MG63 (cell line): ENCODE data around the gene PLAGL1. TPM values are rescaled to one million over a fixed set of nuclear protein-coding genes. Genes with fewer than 3 reads are reported as not detected.

Source experiments
- DNase-seq: peaks from one replicate; pipeline ENCODE4 v3.0.0-alpha.2; 2020
- H3K27me3 ChIP-seq: fragments of 250-450 bp; sonication (Bioruptor Pico); 2 replicates; pipeline ENCODE4 v1.5.1; 2020; ENCODE audit warnings: mild to moderate bottlenecking, moderate library complexity
- H3K36me3 ChIP-seq: fragments of 250-450 bp; sonication (Bioruptor Pico); 2 replicates; pipeline ENCODE4 v1.5.1; 2020; ENCODE audit warnings: mild to moderate bottlenecking, moderate library complexity
- H3K4me3 ChIP-seq: fragments of 250-450 bp; sonication (Bioruptor Pico); 2 replicates; pipeline ENCODE4 v1.5.1; 2020; ENCODE audit warnings: mild to moderate bottlenecking, moderate library complexity
- H3K9me3 ChIP-seq: fragments of 250-450 bp; sonication (Bioruptor Pico); 2 replicates; pipeline ENCODE4 v1.5.1; 2020; ENCODE audit warnings: mild to moderate bottlenecking, moderate library complexity
- total RNA-seq: library from RNA; depleted of rRNA; stranded (reverse); fragments of >200 nt; shearing (Covaris generic); gene quantifications from 2 replicates; pipeline ENCODE4 v1.2.3, GENCODE V29; 2014; ENCODE audit warnings: low replicate concordance

PLAGL1 gene
- total RNA-seq, 1 experiment from 2014 or later: 5.0 TPM

DNA sequence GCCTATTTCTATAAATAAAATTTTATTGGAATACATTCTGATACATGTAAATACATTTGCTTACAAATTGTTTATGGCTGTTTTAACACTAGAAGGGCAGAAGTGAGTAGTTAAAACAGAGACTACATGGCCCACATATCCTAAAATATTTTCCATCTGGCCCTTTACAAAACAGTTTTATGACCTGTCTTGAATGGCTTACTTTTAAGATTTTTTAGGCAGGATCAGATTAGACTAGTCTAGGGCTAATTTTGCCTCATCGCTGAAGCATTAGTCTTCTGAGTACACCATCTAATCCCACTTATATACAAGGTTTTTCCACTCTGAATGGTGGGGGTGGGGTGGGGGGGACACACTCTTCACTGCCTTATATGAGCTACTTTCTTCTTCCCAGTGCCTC is 27.1 kb downstream of the PLAGL1 start:
- Histone ChIP-seq H3K36me3 (no peaks in the 10 kb centered on the region), H3K4me3 (no peak overlapping the region), H3K27me3 (no peaks in the 10 kb centered on the region), H3K9me3 (peaks cover 4% of the 10 kb centered on the region)
- DNase-seq: no peak

- Histone ChIP-seq H3K36me3 (no peaks in the 10 kb centered on the region), H3K9me3 (peaks cover 4% of the 10 kb centered on the region), H3K4me3 (no peak overlapping the region), H3K27me3 (no peaks in the 10 kb centered on the region)
- no peak for DNase-seq
Observed at GRCh38 chr6:143976806-143977349, 31.2 kb downstream of the PLAGL1 start.

DNA sequence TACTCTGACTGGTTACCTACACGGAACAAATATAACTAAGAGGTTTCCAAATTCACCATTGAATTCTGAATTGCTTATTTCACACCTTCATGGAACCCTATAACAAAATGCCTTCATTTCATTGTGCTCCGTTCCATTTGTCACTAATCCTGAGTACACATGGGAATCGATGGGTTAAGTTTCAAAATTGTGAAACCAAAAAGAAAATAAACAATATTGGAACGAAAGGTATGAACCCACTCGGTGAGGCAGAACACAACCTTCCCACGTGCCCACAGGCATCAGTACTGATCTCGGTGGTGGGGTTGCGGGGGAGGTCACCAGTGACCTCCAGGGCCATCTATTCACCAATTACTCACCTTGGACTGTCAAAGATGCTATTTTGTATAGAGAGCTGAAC is 34.0 kb downstream of the PLAGL1 start:
- Histone ChIP-seq H3K27me3 (no peaks in the 10 kb centered on the region), H3K9me3 (no peaks in the 10 kb centered on the region), H3K36me3 (no peaks in the 10 kb centered on the region), H3K4me3 (no peak overlapping the region)
- no peak for DNase-seq

GRCh38 chr6:143973097-143973966 is 34.7 kb downstream of the PLAGL1 start:
- no peak for DNase-seq
- Histone ChIP-seq H3K4me3 (no peak overlapping the region), H3K27me3 (no peaks in the 10 kb centered on the region), H3K9me3 (no peaks in the 10 kb centered on the region), H3K36me3 (no peaks in the 10 kb centered on the region)

GRCh38 chr6:143971482-143972205 is 36.4 kb downstream of the PLAGL1 start:
- no peaks in the 10 kb centered on the region for H3K36me3 ChIP-seq
- no peaks in the 10 kb centered on the region for H3K9me3 ChIP-seq
- no peak overlapping the region for H3K4me3 ChIP-seq
- H3K27me3 ChIP-seq: no peaks in the 10 kb centered on the region
- DNase-seq: no peak

DNA sequence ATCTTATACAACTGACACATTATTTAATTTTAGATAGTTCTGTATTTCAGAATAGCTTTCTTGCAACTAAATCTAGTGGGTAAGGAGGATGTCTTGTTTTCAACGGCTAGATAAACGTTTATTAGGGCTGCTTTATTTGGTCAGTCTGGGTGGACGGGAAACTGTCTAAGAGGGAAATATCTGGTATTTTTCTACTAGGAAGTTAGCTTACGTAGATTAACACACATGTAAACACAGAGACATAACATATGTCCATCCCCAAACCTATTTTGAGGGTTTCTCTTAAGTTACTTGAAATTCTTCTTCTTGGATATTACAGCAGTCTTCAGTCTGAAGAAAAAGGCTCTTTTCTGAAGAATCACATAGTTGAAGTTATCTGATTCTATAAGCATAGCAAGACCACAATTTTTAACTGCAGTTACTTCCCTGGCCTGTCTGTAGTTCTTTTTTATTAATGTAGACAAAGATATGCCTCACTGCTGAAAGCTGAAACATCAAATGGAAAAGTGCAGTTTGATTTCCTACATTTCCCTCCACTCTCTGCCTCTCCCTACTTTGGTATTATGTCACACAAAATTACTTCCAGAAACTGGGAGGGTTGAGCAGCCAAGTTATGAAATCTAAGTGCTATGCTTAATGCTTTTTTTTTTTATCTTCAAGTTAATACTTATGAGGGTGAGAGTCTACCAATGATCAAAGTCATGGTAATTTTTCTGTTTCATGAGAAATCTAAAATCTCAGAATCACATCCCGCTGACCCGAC is 37.4 kb downstream of the PLAGL1 start:
- H3K36me3 ChIP-seq: peaks cover 2% of the 10 kb centered on the region; the same call in 1 of the 2 replicates
- H3K9me3 ChIP-seq: no peaks in the 10 kb centered on the region
- no peaks in the 10 kb centered on the region for H3K27me3 ChIP-seq
- no peak for DNase-seq
- no peak overlapping the region for H3K4me3 ChIP-seq

GRCh38 chr6:143969077-143969476 is 39.0 kb downstream of the PLAGL1 start:
- Histone ChIP-seq H3K9me3 (no peaks in the 10 kb centered on the region), H3K4me3 (no peak overlapping the region), H3K36me3 (peaks cover 4% of the 10 kb centered on the region; the same call in 1 of the 2 replicates), H3K27me3 (no peaks in the 10 kb centered on the region)
- DNase-seq: no peak

- Histone ChIP-seq H3K36me3 (peaks cover 4% of the 10 kb centered on the region; the same call in 1 of the 2 replicates), H3K9me3 (no peaks in the 10 kb centered on the region), H3K4me3 (no peak overlapping the region), H3K27me3 (no peaks in the 10 kb centered on the region)
- DNase-seq: no peak
Observed at GRCh38 chr6:143967706-143968376, 40.2 kb downstream of the PLAGL1 start.

DNA sequence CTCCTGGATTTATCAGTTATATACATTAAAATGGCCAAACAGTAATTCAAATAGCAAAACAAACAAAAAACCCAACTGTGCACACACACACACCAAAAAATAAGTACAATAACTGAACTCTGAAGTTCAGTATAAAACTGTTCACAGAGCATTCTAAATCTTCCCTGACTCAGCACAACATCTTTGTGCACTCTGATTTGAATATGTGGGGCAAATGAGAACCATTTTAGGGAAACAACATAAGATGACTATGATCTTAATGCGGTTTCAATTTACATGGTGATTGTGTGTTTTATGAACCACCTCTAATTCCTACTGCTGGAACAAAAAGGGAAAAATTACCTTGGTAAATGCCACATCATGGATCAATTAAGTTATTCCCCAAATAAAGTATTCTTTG is 41.7 kb downstream of the PLAGL1 start:
- Histone ChIP-seq H3K36me3 (peaks cover 4% of the 10 kb centered on the region; the same call in 1 of the 2 replicates), H3K27me3 (peaks cover 3% of the 10 kb centered on the region; the same call in 1 of the 2 replicates), H3K4me3 (no peak overlapping the region), H3K9me3 (no peaks in the 10 kb centered on the region)
- DNase-seq: no peak

GRCh38 chr6:143965503-143966171 is 42.4 kb downstream of the PLAGL1 start:
- DNase-seq: peak; percentile 25

GRCh38 chr6:143964674-143965081 is 43.4 kb downstream of the PLAGL1 start:
- H3K9me3 ChIP-seq: no peaks in the 10 kb centered on the region
- H3K36me3 ChIP-seq: peaks cover 4% of the 10 kb centered on the region; the same call in 1 of the 2 replicates
- H3K4me3 ChIP-seq: no peak overlapping the region
- H3K27me3 ChIP-seq: peaks cover 3% of the 10 kb centered on the region; the same call in 1 of the 2 replicates
- DNase-seq: peak; percentile 14

More at GRCh38 chr6:143965503-143966171, 42.4 kb downstream of the PLAGL1 start:
- H3K9me3 ChIP-seq: no peaks in the 10 kb centered on the region
- H3K27me3 ChIP-seq: peaks cover 3% of the 10 kb centered on the region; the same call in 1 of the 2 replicates
- H3K36me3 ChIP-seq: peaks cover 4% of the 10 kb centered on the region; the same call in 1 of the 2 replicates
- no peak overlapping the region for H3K4me3 ChIP-seq

- Histone ChIP-seq H3K4me3 (no peak overlapping the region), H3K27me3 (peaks cover 3% of the 10 kb centered on the region; the same call in 1 of the 2 replicates), H3K9me3 (no peaks in the 10 kb centered on the region), H3K36me3 (peaks cover 4% of the 10 kb centered on the region; the same call in 1 of the 2 replicates)
- DNase-seq: no peak
Observed at GRCh38 chr6:143963158-143963919, 44.7 kb downstream of the PLAGL1 start.

DNA sequence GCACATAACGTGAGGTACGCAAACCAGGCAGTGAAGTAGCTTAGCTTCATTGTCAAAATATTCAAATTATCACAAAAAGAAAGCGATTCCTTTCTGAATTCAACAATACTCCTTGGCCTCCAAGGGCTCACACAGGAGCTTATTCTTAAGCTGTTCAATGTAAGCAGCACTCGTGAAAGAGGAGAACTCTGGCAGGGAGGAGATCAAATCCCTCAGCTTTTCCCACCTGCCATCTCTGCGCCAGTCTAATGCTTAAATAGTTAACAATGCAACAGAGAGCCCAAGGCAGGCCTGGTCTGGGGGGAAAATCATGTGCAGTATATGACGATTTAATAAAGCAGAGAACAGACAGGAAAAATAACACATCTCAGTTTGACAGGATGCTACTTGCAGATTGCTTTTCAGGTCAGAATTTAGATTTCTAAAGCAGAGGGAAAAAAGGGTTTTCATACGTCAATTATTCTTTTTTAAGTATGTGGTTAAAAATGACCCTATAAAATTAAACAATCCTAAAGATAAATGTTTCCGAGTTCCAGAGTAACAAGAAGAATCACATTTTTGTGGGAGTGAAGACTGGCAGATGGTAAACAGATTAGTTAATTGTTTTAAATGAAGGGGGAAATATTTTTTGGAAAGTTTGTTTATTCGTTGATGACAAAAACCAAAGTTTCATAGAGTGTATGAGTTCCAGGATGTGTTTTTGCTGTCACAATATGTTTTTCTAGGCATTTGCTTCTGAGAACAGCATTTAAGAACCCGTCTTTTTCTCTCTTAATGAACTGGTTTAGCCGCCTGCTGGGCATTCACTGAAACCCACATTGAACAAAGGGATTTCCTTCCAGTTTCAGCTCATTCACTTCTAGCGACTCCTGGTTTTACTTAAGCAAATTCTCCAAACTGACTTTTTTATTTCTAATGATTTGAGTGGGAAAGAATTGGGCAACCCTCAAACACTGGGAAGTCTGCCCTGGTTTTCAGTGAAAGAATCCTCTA is 45.9 kb downstream of the PLAGL1 start:
- Histone ChIP-seq H3K36me3 (peaks cover 4% of the 10 kb centered on the region; the same call in 1 of the 2 replicates), H3K9me3 (no peaks in the 10 kb centered on the region), H3K27me3 (peaks cover 3% of the 10 kb centered on the region; the same call in 1 of the 2 replicates), H3K4me3 (no peak overlapping the region)
- DNase-seq: no peak

DNA sequence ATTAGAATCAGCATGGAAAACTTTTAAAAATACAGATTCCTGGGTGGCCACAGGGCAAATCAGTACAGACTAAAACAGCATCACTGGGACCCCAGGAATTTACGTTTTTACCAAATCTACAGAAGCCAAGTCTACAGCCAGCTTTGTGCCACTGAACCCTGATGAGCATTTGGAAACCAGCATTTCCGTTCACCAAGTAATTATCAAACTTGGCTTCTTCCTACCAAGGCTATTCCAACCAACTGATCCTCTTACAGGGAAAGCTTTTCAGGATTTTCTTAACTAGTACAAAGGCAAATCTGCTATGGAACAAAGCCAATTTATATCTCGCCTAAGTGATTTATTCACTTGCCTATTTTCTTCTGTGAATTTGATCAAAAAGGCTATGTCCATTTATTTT is 47.0 kb downstream of the PLAGL1 start:
- Histone ChIP-seq H3K27me3 (peaks cover 3% of the 10 kb centered on the region; the same call in 1 of the 2 replicates), H3K4me3 (no peak overlapping the region), H3K9me3 (no peaks in the 10 kb centered on the region), H3K36me3 (peaks cover 4% of the 10 kb centered on the region; the same call in 1 of the 2 replicates)
- no peak for DNase-seq
